GM23248 (cell line): ENCODE results near the gene FAM174B. TPM values are rescaled to one million over a fixed set of nuclear protein-coding genes. Genes with fewer than 3 reads are reported as not detected.

Source experiments
- DNase-seq: peaks from one replicate; pipeline ENCODE4 v3.0.0-alpha.2; 2015
- H2AFZ ChIP-seq: fragments of 200-600 bp; sonication (generic); 2 replicates; pipeline ENCODE4 v1.6.1; 2016; ENCODE audit warnings: antibody characterized with exemption
- H3F3A ChIP-seq: fragments of 200-600 bp; sonication (generic); 2 replicates; pipeline ENCODE4 v1.6.1; 2016; ENCODE audit warnings: mild to moderate bottlenecking, antibody characterized with exemption, mixed run types; ENCODE audit not compliant: insufficient read depth
- H3K27ac ChIP-seq: fragments of 200-600 bp; sonication (generic); 2 replicates; pipeline ENCODE4 v1.5.1; 2016; ENCODE audit warnings: mild to moderate bottlenecking
- H3K27me3 ChIP-seq: fragments of 200-600 bp; sonication (generic); replicated peaks from 2 replicates; pipeline ENCODE4 v1.6.1; 2016; ENCODE audit warnings: mild to moderate bottlenecking; ENCODE audit not compliant: insufficient read depth
- H3K36me3 ChIP-seq: fragments of 200-600 bp; sonication (generic); 2 replicates; pipeline ENCODE4 v1.6.1; 2016; ENCODE audit warnings: low read depth, mild to moderate bottlenecking
- H3K4me1 ChIP-seq: fragments of 200-600 bp; sonication (generic); 2 replicates; pipeline ENCODE4 v1.6.1; 2016; ENCODE audit warnings: mild to moderate bottlenecking; ENCODE audit not compliant: insufficient read depth
- H3K4me2 ChIP-seq: fragments of 200-600 bp; sonication (generic); one replicate; pipeline ENCODE4 v1.6.1; 2016; ENCODE audit warnings: mild to moderate bottlenecking; ENCODE audit not compliant: unreplicated experiment
- H3K4me3 ChIP-seq: fragments of 200-600 bp; sonication (generic); 2 replicates; pipeline ENCODE4 v1.5.1; 2016; ENCODE audit warnings: mild to moderate bottlenecking
- H3K79me2 ChIP-seq: fragments of 200-600 bp; sonication (generic); 2 replicates; pipeline ENCODE4 v1.6.1; 2016; ENCODE audit warnings: mild to moderate bottlenecking; ENCODE audit not compliant: insufficient read depth
- H3K9ac ChIP-seq: fragments of 200-600 bp; sonication (generic); 2 replicates; pipeline ENCODE4 v1.6.1; 2016; ENCODE audit warnings: mild to moderate bottlenecking
- H3K9me2 ChIP-seq: fragments of 200-600 bp; sonication (generic); 2 replicates; pipeline ENCODE4 v1.6.1; 2016; ENCODE audit warnings: mixed run types, mild to moderate bottlenecking, moderate library complexity; ENCODE audit not compliant: insufficient read depth
- H3K9me3 ChIP-seq: fragments of 200-600 bp; sonication (generic); one replicate; pipeline ENCODE4 v1.6.1; 2017; ENCODE audit warnings: low read depth
- H4K20me1 ChIP-seq: fragments of 200-600 bp; sonication (generic); 2 replicates; pipeline ENCODE4 v1.6.0; 2016; ENCODE audit not compliant: insufficient read depth
- EZH2 ChIP-seq: fragments of 200-600 bp; sonication (generic); IDR thresholded peaks from 2 replicates; pipeline ENCODE4 v1.6.1; 2018; ENCODE audit warnings: antibody characterized with exemption, mild to moderate bottlenecking; ENCODE audit not compliant: insufficient read depth, poor library complexity, severe bottlenecking
- EZH2phosphoT487 ChIP-seq: fragments of 200-600 bp; sonication (generic); IDR thresholded peaks from 2 replicates; pipeline ENCODE4 v1.6.1; 2018; ENCODE audit warnings: antibody characterized with exemption, moderate library complexity, mild to moderate bottlenecking, low read depth; ENCODE audit not compliant: insufficient read depth
- WGBS, 2 experiments: methylation state at CpG; one replicate each; pipeline ENCODE4 v1.1.6; 2015 to 2017; ENCODE audit warnings: low lambda C conversion rate in 2 of 2, low coverage in 1 of 2; ENCODE audit errors: missing lambda C conversion rate in 2 of 2; 5-methylcytosine and 5-hydroxymethylcytosine counted together
- in situ Hi-C: fragments of 300-500 bp; cut with MboI; formaldehyde crosslinking; loops from 2 replicates; pipeline ENCODE4 v1.15.0; 2020
- polyA plus RNA-seq: library from polyadenylated mRNA; unstranded; fragments of >200 nt; fragmentation: Nextera tagmentation; extraction: Ambion mirVana; gene quantifications from 2 replicates; pipeline ENCODE4 v1.2.1, GENCODE V29; 2016
- total RNA-seq: library from RNA; depleted of rRNA; stranded (reverse); fragments of >200 nt; shearing (Covaris generic); gene quantifications from 2 replicates; pipeline ENCODE4 v1.2.3, GENCODE V29; 2014

FAM174B gene
- total and polyA plus RNA-seq, 2 experiments from 2014 or later = 1.8 to 4.4 TPM

GRCh38 chr15:92633001-92633400 is 22.6 kb downstream of the FAM174B start:
- DNase-seq = no peak
- Histone ChIP-seq H3K79me2 (no peaks in the 10 kb centered on the region), H3K4me2 (no peak overlapping the region), H3F3A (no peaks in the 10 kb centered on the region), H4K20me1 (no peaks in the 10 kb centered on the region), H3K9me2 (no peaks in the 10 kb centered on the region), H3K27me3 (no peaks in the 10 kb centered on the region), H3K4me3 (no peak overlapping the region), H2AFZ (no peak overlapping the region), H3K9ac (no peak overlapping the region), H3K27ac (no peak overlapping the region), H3K4me1 (no peaks in the 10 kb centered on the region), H3K36me3 (no peaks in the 10 kb centered on the region), H3K9me3 (no peaks in the 10 kb centered on the region)
- in situ Hi-C loops = no loop called here
- no peak for TF ChIP-seq EZH2
- TF ChIP-seq EZH2phosphoT487 = no peak
- WGBS, 2 experiments = 78 to 82% methylated on average over 8 of the region's 8 CpGs

GRCh38 chr15:92631721-92632120 is 23.9 kb downstream of the FAM174B start:
- Histone ChIP-seq H3K9ac (no peak overlapping the region), H3K9me3 (no peaks in the 10 kb centered on the region), H3K27ac (no peak overlapping the region), H3K36me3 (no peaks in the 10 kb centered on the region), H3K79me2 (no peaks in the 10 kb centered on the region), H3K9me2 (no peaks in the 10 kb centered on the region), H4K20me1 (no peaks in the 10 kb centered on the region), H2AFZ (no peak overlapping the region), H3K4me3 (no peak overlapping the region), H3K4me1 (no peaks in the 10 kb centered on the region), H3K4me2 (no peak overlapping the region), H3F3A (no peaks in the 10 kb centered on the region), H3K27me3 (no peaks in the 10 kb centered on the region)
- 87 to 88% methylated on average over 11 of the region's 11 CpGs for WGBS, 2 experiments
- no peak for DNase-seq
- in situ Hi-C loops = no loop called here
- no peak for TF ChIP-seq EZH2
- no peak for TF ChIP-seq EZH2phosphoT487

GRCh38 chr15:92629975-92630626 is 25.5 kb downstream of the FAM174B start:
- WGBS, 2 experiments = 85 to 86% methylated on average over 11 of the region's 11 CpGs
- in situ Hi-C loops = no loop called here
- H3K36me3 ChIP-seq = no peaks in the 10 kb centered on the region

DNA sequence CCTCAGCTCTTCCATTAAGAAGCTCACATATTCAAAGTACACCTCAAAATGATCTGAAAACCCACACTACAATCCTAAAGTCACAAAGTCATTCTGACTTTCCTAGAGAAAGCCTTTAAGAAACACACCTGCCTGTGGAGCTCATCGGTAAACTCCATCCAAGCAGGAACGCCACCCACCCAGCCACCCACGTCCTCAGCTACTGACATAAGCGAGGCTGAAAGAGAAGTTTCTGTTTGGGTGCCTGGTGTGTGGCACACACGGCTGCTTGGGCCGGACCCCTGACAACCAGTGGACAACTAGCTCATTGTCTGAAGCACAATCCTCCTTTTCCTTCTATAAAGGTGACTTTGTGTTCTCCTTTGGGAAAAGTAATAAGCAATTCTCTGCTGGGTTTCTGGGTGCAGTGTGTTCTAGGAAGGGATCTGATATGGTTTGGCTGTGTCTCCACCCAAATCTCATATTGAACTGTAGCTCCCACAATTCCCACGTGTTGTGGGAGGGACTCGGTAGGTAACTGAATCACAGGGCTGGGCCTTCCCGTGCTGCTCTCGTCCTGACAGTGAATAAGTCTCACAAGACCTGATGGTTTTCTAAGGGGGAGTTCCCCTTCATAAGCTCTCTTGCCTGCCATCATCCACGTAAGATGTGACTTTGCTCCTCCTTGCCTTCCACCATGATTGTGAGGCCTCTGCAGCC is 26.1 kb downstream of the FAM174B start:
- no peaks in the 10 kb centered on the region for H3K9me2 ChIP-seq
- no peaks in the 10 kb centered on the region for H3K27me3 ChIP-seq
- no peak overlapping the region for H2AFZ ChIP-seq
- H3K79me2 ChIP-seq = no peaks in the 10 kb centered on the region
- TF ChIP-seq EZH2 (no peak), EZH2phosphoT487 (no peak)
- H3K9ac ChIP-seq = no peak overlapping the region
- no peaks in the 10 kb centered on the region for H3K9me3 ChIP-seq
- no peaks in the 10 kb centered on the region for H4K20me1 ChIP-seq
- no peak overlapping the region for H3K4me3 ChIP-seq
- 0 out of 2 replicates have a peak, but pooled peaks cover 4% of the 10 kb centered on the region for H3F3A ChIP-seq
- DNase-seq = no peak
- peaks cover 8% of the 10 kb centered on the region; the same call in 1 of the 2 replicates for H3K4me1 ChIP-seq
- no peaks in the 10 kb centered on the region for H3K36me3 ChIP-seq
- H3K4me2 ChIP-seq = no peak overlapping the region
- in situ Hi-C loops = no loop called here
- WGBS, 2 experiments = 81 to 83% methylated on average over 11 of the region's 11 CpGs
- no peak overlapping the region for H3K27ac ChIP-seq

More at GRCh38 chr15:92629975-92630626, 25.5 kb downstream of the FAM174B start:
- no peak overlapping the region for H3K27ac ChIP-seq
- no peaks in the 10 kb centered on the region for H3K79me2 ChIP-seq
- no peaks in the 10 kb centered on the region for H4K20me1 ChIP-seq
- H3K9ac ChIP-seq = no peak overlapping the region
- H2AFZ ChIP-seq = no peak overlapping the region
- H3K4me1 ChIP-seq = peaks cover 8% of the 10 kb centered on the region; the same call in 1 of the 2 replicates
- DNase-seq = no peak
- H3K4me2 ChIP-seq = no peak overlapping the region
- no peak overlapping the region for H3K4me3 ChIP-seq
- no peak for TF ChIP-seq EZH2
- no peak for TF ChIP-seq EZH2phosphoT487
- H3K27me3 ChIP-seq = no peaks in the 10 kb centered on the region
- no peaks in the 10 kb centered on the region for H3K9me2 ChIP-seq
- H3K9me3 ChIP-seq = no peaks in the 10 kb centered on the region
- 0 out of 2 replicates have a peak, but pooled peaks cover 4% of the 10 kb centered on the region for H3F3A ChIP-seq
